Activated naive CD8-positive, alpha-beta T cell treated with anti-CD3 and anti-CD28 coated beads, Interleukin-2, amount 10 ng/mL, durations not matched to agents 7 days and 5 days (primary cell): ENCODE measurements around the gene JPH3. TPM values are rescaled to one million over a fixed set of nuclear protein-coding genes. Genes with fewer than 3 reads are reported as not detected.
A peak's percentile ranks its signal among the peaks of the same experiment; 100 is the strongest.

Source experiments
- ATAC-seq: fragments of 150-1000 bp; cut with Tn5 transposase; one replicate; pipeline ENCODE4 v1.10.0; 2021; ENCODE audit warnings: low read depth, moderate library complexity
- POLR2A ChIA-PET: fragments of 350-600 bp; sonication (Branson Sonifier 250); formaldehyde crosslinking; loops from one replicate; lab custom pipeline; 2021; ENCODE audit warnings: antibody characterized with exemption; lab: Charles Lee
- DNase-seq: peaks from one replicate; pipeline ENCODE4 v3.0.0; 2021
- H3K27ac Mint-ChIP-seq: one replicate; pipeline ENCODE4 v1.8.0; 2022; ENCODE audit warnings: mild to moderate bottlenecking, mixed read lengths
- H3K27me3 Mint-ChIP-seq: one replicate; pipeline ENCODE4 v1.8.0; 2022; ENCODE audit warnings: mild to moderate bottlenecking, moderate library complexity, mixed read lengths
- H3K36me3 Mint-ChIP-seq: one replicate; pipeline ENCODE4 v1.8.0; 2021; ENCODE audit warnings: mild to moderate bottlenecking, mixed read lengths
- H3K4me1 Mint-ChIP-seq: one replicate; pipeline ENCODE4 v1.8.0; 2021; ENCODE audit warnings: mixed read lengths
- H3K4me3 Mint-ChIP-seq: one replicate; pipeline ENCODE4 v1.8.0; 2022; ENCODE audit warnings: mild to moderate bottlenecking, moderate library complexity, mixed read lengths
- H3K9me3 Mint-ChIP-seq: one replicate; pipeline ENCODE4 v1.8.0; 2021; ENCODE audit warnings: mixed read lengths
- total RNA-seq, 2 experiments: library from RNA; stranded (reverse); gene quantifications; one replicate each; pipeline ENCODE4 v1.2.3, GENCODE V29; 2021

The JPH3 gene
- total RNA-seq, 2 experiments from 2014 or later, result not detected

DNA sequence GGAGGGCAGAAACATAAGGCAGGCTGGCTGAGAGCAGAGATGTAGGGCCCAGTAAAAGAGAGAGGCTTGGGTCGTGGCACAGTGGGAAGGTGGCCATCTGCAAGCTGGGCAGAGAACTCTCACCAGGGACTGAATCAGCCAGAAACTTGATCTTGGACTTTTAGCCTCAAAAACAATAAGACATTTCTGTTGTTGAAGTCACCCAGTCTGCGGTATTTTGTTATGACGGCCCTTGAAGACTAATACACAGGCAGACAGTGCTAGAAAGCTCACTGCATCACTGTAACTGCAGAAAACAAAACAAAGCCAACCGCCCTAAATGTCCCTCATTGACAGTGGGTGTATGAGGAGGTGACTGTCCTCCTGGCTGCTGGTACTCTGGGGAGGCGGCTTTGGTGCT is 3.9 kb upstream of the JPH3 start:
- POLR2A ChIA-PET, result no interaction called here
- H3K27ac Mint-ChIP-seq, result no peak overlapping the region
- ATAC-seq, result no peak
- H3K36me3 Mint-ChIP-seq, result no peaks in the 10 kb centered on the region
- peaks cover 43% of the 10 kb centered on the region for H3K27me3 Mint-ChIP-seq
- no peaks in the 10 kb centered on the region for H3K9me3 Mint-ChIP-seq
- DNase-seq, result no peak
- peaks cover 4% of the 10 kb centered on the region for H3K4me1 Mint-ChIP-seq
- H3K4me3 Mint-ChIP-seq, result no peak overlapping the region

DNA sequence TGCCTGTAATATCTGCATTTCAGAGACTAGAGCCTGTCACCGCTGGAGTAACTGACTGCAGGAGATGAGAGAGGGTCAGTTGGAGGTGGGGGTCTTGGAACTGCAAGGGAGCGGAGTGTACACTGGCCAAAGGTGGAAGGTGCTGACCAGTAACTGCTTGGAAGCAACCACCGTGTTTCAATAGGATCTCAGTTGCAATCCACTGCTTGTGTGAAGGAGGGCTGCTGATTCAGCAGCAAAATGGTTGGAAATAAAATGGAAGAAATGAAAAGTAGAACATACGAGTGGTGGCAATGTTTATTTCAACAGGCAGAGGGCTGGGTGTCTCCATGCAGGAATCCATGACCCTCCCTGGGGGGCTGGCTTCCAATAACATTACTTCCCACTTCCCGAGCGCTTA is 2.1 kb upstream of the JPH3 start:
- Mint-ChIP-seq H3K4me1 (peaks cover 6% of the 10 kb centered on the region), H3K27me3 (peaks cover 54% of the 10 kb centered on the region), H3K36me3 (no peaks in the 10 kb centered on the region), H3K4me3 (no peak overlapping the region), H3K27ac (no peak overlapping the region), H3K9me3 (no peaks in the 10 kb centered on the region)
- no peak for ATAC-seq
- POLR2A ChIA-PET, result no interaction called here
- no peak for DNase-seq

DNA sequence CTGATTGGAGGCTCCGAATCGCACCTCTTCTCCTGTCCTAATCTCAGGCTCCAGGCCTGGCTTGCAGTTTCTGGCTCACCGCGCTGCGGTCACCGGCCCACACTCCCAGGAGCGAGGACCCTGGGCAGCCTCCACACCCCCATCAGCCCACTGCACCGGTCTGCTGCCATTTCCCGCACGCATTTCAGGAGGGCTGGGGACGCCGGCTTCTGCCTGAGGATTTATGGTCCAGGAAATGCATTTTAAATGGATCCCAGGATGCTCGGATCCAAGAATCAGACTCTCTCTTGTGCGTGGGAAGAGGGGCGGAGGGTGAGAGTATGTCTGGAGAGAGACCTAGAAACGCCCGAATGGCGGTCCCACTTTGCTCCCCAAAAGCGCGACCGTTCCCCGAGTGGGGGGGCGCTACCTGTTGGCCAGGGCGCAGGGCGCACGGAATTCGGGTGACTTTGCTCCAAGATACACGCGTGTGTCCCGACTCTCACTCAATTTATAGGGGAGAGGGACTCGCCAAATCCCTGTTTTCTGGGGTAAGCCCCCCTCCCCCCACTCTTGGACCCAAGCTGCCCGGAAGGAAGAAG is 817 bp upstream of the JPH3 start:
- Mint-ChIP-seq H3K9me3 (no peaks in the 10 kb centered on the region), H3K27me3 (peaks cover 58% of the 10 kb centered on the region), H3K36me3 (no peaks in the 10 kb centered on the region), H3K4me3 (peak overlapping the region; percentile 11), H3K4me1 (peaks cover 6% of the 10 kb centered on the region), H3K27ac (no peak overlapping the region)
- ATAC-seq (no peak), DNase-seq (no peak)
- POLR2A ChIA-PET, result no interaction called here

DNA sequence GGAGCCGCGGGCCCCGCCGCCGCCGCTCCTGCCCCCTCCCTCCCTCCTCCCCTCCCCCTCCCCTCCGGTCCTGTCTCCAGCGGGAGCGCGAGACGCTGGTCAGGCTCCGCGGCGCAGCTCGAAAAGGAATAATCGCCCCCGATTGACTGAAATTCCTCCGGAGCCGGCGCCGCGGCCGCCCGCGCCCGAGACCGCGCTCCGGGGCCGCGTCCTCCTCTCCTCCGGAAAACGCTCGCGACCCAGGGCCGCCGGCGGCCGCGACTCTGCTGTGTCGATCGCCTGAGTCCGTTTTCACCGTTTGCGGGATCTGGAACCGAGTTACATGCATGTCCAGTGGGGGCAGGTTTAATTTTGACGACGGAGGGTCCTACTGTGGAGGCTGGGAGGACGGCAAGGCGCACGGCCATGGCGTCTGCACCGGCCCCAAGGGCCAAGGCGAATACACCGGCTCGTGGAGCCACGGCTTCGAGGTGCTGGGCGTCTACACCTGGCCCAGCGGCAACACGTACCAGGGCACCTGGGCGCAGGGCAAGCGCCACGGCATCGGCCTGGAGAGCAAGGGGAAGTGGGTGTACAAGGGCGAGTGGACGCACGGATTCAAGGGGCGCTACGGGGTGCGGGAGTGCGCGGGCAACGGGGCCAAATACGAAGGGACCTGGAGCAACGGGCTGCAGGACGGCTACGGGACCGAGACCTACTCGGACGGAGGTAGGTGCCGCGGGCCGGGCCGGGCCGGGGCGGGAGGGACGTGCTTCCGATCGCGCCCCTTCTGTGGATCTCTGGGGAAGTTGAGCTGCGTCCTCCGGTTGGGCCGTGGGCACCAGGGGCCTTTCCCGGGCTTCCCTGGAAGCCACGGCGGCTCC is 744 bp downstream of the JPH3 start:
- no peak for DNase-seq
- no peaks in the 10 kb centered on the region for H3K9me3 Mint-ChIP-seq
- no peak overlapping the region for H3K27ac Mint-ChIP-seq
- peak overlapping the region; percentile 40 for H3K4me3 Mint-ChIP-seq
- H3K27me3 Mint-ChIP-seq, result peaks cover 61% of the 10 kb centered on the region
- no peaks in the 10 kb centered on the region for H3K36me3 Mint-ChIP-seq
- peaks cover 6% of the 10 kb centered on the region for H3K4me1 Mint-ChIP-seq
- ATAC-seq, result no peak
- POLR2A ChIA-PET, result no interaction called here

DNA sequence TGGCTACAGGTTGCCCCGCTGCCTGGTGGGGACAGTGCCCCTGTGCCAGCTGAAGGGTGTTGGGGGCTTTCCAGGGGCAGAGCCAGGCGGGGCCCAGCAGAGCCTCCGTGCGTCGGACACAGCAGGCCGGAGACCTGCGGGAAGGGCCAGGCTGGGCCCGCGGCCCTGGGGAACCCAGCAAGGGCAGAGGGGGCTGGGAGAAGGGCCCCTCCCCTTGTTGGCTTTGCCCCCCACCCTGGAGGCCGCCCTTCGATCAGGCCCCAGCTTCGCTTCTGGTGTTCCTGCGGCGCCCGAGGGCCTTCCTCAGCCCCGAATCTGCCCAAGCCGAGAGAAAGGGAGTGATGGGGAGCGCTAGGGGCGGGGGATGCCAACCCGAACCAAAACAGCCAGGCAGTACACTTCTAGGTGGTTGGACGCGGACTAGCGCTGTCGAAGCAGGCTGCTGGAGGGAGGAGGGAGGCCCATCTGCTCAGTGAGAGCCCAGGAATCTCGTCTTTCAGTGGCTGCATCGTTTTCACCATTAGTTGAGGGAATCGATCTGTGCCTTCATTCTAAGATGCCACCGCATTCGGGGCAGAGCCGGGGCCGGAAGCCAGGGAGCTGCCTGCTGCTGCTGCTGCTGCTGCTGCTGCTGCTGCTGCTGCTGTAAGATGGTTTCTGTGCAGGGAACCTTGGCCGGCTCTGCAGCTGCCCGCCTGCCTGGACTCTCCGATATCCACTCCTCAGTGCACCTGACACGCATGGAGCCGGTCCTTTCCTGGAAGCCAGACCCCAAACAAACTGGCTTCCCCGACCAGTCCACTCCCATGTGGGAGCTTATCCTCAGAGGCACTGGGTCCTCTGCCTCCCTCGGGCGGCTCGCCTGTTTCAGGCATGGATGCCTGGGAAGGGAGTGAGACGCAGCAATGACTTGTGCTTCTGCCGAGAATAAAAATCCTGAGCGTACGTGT is 1.7 kb downstream of the JPH3 start:
- ATAC-seq, result no peak
- no peak for DNase-seq
- Mint-ChIP-seq H3K27ac (no peak overlapping the region), H3K4me3 (no peak overlapping the region), H3K4me1 (peaks cover 6% of the 10 kb centered on the region), H3K27me3 (peaks cover 60% of the 10 kb centered on the region), H3K36me3 (no peaks in the 10 kb centered on the region), H3K9me3 (no peaks in the 10 kb centered on the region)
- POLR2A ChIA-PET, result no interaction called here

DNA sequence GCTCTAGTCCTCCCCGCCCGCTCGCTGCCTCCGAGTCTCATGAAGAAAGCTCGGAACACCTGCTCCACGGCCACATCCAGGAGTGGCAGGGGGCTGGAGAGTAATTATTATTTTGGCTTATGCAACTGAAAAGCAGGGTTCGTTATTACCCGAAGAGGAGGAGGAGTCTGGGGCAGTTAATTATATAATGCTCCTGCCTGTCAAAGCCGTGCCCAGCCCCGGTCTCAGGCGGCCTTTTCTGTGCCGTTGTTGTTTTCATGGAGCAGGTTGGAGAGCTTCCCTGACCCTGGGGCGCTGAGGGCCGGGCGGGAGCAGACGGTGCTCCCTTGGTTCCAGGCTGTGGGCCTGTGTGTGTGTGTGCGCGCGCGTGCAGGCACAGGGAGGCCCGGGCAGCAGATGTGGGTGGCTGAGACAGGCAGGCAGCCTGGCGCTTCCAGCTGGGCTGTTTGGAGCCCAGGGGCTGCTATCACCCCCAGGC is 2.4 kb downstream of the JPH3 start:
- ATAC-seq (no peak), DNase-seq (no peak)
- H3K4me1 Mint-ChIP-seq, result peaks cover 6% of the 10 kb centered on the region
- H3K27ac Mint-ChIP-seq, result no peak overlapping the region
- H3K9me3 Mint-ChIP-seq, result no peaks in the 10 kb centered on the region
- no peaks in the 10 kb centered on the region for H3K36me3 Mint-ChIP-seq
- peaks cover 53% of the 10 kb centered on the region for H3K27me3 Mint-ChIP-seq
- POLR2A ChIA-PET, result no interaction called here
- no peak overlapping the region for H3K4me3 Mint-ChIP-seq

DNA sequence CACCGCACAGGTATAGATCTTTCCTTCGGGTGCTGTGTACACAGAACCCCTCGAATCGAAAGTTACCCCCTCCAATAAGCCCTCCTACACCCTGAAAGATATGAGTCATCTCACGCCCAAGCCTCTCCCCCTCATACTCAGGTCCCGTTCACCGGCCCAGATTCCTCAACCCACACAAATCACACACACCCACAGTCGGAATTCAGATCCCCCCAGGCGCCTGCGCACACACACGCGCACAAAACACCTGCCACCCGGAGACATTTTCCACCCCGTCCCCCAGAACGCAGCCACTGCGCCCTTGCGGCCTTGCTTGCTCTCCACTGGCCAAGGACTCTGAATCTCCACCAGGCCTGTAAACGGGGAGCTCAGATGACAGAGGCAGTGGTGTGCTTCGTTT is 4.9 kb downstream of the JPH3 start:
- DNase-seq (no peak), ATAC-seq (no peak)
- POLR2A ChIA-PET, result no interaction called here
- peaks cover 31% of the 10 kb centered on the region for H3K27me3 Mint-ChIP-seq
- peaks cover 6% of the 10 kb centered on the region for H3K4me1 Mint-ChIP-seq
- no peak overlapping the region for H3K4me3 Mint-ChIP-seq
- H3K27ac Mint-ChIP-seq, result no peak overlapping the region
- no peaks in the 10 kb centered on the region for H3K9me3 Mint-ChIP-seq
- H3K36me3 Mint-ChIP-seq, result no peaks in the 10 kb centered on the region

DNA sequence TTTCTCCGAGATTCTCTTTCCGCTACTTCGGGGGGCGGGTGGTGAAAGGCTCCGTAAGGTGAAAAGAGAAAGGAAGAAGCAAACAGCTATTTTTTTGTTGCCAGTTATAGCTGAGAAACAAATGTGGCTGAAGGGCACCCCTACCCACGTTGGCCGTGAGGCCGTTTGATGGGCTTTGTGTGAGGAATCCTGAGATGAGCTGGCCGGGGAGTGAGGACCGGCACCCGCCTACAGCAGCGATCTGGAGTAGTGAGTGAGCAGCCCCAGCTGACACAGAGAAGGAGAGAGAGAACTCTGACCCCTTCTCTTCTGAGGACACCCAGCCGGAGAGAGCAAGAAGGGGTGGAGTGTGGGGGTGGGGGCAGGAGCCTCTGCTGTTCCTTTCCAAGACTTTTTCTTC is 5.6 kb downstream of the JPH3 start:
- no peaks in the 10 kb centered on the region for H3K9me3 Mint-ChIP-seq
- H3K27me3 Mint-ChIP-seq, result peaks cover 31% of the 10 kb centered on the region
- peaks cover 6% of the 10 kb centered on the region for H3K4me1 Mint-ChIP-seq
- H3K36me3 Mint-ChIP-seq, result no peaks in the 10 kb centered on the region
- DNase-seq, result no peak
- no peak overlapping the region for H3K27ac Mint-ChIP-seq
- ATAC-seq, result no peak
- POLR2A ChIA-PET, result no interaction called here
- no peak overlapping the region for H3K4me3 Mint-ChIP-seq

DNA sequence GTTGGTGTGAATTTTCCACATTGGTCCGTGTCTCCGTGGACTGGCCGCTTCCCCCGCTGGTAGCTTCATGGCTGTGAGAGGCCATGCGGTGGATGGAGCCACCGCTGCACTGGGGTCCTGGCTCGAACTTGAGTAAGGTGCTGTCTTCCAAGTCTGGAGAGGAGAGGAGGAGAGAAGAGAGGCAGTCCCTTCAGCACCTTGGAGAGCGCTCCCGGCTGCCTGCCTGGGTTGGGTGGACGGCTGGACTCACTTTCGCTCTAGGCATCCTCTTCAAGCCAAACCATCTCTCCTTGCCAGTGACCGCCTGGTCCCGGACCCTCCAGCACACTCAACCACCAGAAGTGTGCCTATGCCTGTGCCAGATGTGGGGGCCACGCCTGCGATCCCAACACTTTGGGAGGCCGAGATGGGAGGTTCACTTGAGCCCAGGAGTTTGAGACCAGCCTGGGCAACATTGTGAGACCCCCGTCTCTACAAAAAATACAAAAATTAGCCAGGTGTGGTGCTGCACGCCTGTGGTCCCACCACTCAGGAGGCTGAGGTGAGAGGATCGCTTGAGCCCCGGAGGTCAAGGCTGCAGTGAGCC is 6.2 kb downstream of the JPH3 start:
- H3K27ac Mint-ChIP-seq, result no peak overlapping the region
- no peaks in the 10 kb centered on the region for H3K9me3 Mint-ChIP-seq
- H3K36me3 Mint-ChIP-seq, result no peaks in the 10 kb centered on the region
- POLR2A ChIA-PET, result no interaction called here
- ATAC-seq, result no peak
- H3K4me1 Mint-ChIP-seq, result peaks cover 2% of the 10 kb centered on the region
- peaks cover 25% of the 10 kb centered on the region for H3K27me3 Mint-ChIP-seq
- DNase-seq, result peak; percentile 71
- H3K4me3 Mint-ChIP-seq, result no peak overlapping the region

DNA sequence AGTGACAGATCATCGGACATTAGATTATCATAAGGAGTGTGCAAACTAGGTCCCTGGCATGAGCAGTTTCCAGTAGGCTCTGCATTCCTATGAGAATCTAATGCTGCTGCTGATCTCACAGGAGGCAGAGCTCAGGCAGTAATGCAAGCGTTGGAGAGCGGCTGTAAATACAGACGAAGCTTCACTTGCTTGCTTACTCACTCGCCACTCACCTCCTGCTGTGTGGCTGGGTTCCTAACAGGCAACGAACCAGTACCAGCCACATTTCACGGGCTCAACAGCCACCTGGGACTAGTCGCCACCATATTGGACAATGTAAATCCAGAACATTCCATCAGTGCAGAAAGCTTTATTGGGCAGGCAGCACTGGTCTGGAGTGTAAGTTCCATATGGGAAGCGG is 7.7 kb downstream of the JPH3 start:
- H3K36me3 Mint-ChIP-seq, result no peaks in the 10 kb centered on the region
- ATAC-seq (no peak), DNase-seq (no peak)
- H3K27ac Mint-ChIP-seq, result no peak overlapping the region
- peaks cover 11% of the 10 kb centered on the region for H3K27me3 Mint-ChIP-seq
- no peaks in the 10 kb centered on the region for H3K4me1 Mint-ChIP-seq
- POLR2A ChIA-PET, result no interaction called here
- H3K9me3 Mint-ChIP-seq, result no peaks in the 10 kb centered on the region
- H3K4me3 Mint-ChIP-seq, result no peak overlapping the region

DNA sequence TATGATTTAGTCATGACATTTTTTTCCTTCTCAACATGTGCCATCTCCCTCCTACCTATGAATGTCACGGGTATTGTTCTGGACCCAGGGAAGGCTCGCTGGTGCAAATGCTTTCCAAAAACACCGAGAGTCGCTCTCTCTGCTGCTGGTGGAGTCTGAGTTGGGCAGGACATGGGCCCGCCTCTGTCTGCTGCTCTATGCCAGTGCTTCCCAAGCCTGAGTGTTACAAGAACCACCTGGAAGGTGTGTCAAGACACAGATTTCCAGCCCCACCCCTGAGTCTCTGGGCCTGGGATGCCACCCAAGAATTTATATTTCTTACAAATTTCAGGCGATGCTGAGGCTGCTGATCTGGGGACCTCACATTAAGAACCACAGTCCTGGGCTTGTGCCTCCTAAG is 9.1 kb downstream of the JPH3 start:
- Mint-ChIP-seq H3K4me1 (no peaks in the 10 kb centered on the region), H3K27ac (no peak overlapping the region), H3K9me3 (no peaks in the 10 kb centered on the region), H3K4me3 (no peak overlapping the region), H3K27me3 (peaks cover 6% of the 10 kb centered on the region), H3K36me3 (no peaks in the 10 kb centered on the region)
- DNase-seq, result no peak
- no peak for ATAC-seq
- POLR2A ChIA-PET, result no interaction called here

DNA sequence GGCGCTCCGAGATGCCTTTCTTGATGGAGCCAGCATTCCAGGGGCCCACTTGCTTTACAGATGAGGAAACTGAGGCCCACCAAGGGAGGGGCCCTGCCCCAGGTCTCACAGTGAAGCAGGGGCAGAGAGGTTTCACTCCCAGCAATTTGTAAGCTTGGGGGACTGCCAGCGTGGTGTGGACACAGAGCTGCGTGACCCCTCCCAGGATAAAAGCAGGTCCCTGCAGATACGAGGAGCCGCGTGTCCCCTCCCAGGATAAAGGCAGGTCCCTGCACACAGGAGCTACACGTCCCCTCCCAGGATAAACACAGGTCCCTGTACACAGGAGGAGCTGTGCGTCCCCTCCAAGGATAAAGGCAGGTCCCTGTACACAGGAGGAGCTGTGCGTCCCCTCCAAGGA is 11.7 kb downstream of the JPH3 start:
- no peaks in the 10 kb centered on the region for H3K9me3 Mint-ChIP-seq
- no peak overlapping the region for H3K4me3 Mint-ChIP-seq
- H3K4me1 Mint-ChIP-seq, result no peaks in the 10 kb centered on the region
- POLR2A ChIA-PET, result no interaction called here
- peaks cover 2% of the 10 kb centered on the region for H3K27me3 Mint-ChIP-seq
- H3K27ac Mint-ChIP-seq, result no peak overlapping the region
- DNase-seq (no peak), ATAC-seq (no peak)
- no peaks in the 10 kb centered on the region for H3K36me3 Mint-ChIP-seq

DNA sequence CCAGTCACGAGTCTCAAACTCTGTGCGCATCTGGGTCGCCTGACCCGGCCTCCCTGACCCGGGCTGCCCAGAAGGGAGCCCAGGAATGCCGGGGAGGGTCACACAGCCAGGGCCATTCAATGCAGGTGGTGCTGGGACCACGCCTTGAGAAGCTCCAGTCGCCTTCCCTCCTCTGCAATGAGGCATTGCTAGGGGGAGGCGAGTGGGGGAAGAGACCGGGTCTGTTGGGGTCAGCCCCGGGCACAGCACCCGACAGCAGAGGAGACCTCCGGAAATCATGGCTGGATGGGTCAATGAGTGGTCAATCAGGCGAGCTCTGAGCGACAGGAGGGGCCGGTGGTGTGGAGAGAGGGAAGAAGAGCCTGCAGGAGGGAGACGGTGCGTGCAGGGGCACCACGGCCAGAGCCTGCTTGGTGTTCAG is 13.3 kb downstream of the JPH3 start:
- Mint-ChIP-seq H3K36me3 (no peaks in the 10 kb centered on the region), H3K27ac (no peak overlapping the region), H3K27me3 (peaks cover 2% of the 10 kb centered on the region), H3K9me3 (no peaks in the 10 kb centered on the region), H3K4me3 (no peak overlapping the region), H3K4me1 (no peaks in the 10 kb centered on the region)
- ATAC-seq, result no peak
- no peak for DNase-seq
- POLR2A ChIA-PET, result no interaction called here
